GM21529 (cell line): Measurements from ENCODE around the gene PATE1.
"Not testable (repeated sequence)": the region's sequence is repeated elsewhere in the genome, so short reads cannot be mapped to it uniquely, and the experiment has no call there.

Experiments used
- ATAC-seq: cut with Tn5 transposase; IDR thresholded peaks from one replicate; pipeline ENCODE4 v1.9.1; 2021; ENCODE audit not compliant: unreplicated experiment

PATE1 gene, protein sequence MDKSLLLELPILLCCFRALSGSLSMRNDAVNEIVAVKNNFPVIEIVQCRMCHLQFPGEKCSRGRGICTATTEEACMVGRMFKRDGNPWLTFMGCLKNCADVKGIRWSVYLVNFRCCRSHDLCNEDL

DNA sequence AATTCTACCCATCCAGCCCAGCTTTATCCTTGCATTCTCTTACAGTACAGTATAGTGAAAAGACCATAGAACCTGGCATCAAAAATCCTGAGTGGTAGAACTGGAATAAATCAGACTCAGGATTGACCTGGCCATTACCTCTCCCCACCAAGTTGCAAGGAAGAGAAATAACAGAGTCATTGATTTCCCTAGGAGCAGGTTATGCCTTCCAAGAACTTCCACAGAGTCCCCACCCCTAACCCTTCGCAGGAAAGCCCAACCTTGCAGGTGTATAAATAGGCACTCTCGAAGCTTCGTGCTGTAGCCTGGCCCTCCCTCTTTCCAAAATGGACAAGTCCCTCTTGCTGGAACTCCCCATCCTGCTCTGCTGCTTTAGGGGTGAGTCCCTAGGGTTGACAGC is at the start of gene PATE1:
Gene PATE1, plus strand, starts transcription at position 301 of the 400 bp plus-strand sequence. Its CDS starts 26 bp downstream, at position 327.
- ATAC-seq: no peak

DNA sequence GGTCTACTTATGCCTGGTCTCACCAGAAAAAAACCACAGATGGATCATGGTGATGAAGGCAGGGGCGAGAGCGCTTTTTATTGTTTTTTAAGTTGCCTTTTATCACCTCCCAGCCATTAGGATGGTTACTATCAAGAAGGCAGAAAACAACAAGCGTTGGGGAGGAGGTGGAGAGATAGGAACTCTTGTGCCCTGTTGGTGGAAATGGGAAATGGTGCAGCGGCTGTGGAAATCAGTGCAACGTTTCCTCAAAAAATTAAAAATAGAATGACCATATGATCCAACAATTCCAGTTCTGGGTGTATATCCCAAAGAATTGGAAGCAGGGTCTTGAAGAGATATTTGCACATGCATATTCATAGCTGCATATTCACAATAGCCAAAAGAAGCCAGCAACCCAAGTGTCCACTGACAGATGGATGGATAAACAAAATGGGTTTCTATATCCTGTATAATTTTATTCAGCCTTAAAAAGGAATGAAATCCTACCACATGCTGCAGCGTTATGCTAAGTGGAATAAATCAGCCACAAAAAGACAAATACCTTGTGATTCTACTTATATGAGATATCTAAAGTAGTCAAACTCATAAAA is 45.0 kb upstream of the PATE1 start:
- ATAC-seq: no peak

DNA sequence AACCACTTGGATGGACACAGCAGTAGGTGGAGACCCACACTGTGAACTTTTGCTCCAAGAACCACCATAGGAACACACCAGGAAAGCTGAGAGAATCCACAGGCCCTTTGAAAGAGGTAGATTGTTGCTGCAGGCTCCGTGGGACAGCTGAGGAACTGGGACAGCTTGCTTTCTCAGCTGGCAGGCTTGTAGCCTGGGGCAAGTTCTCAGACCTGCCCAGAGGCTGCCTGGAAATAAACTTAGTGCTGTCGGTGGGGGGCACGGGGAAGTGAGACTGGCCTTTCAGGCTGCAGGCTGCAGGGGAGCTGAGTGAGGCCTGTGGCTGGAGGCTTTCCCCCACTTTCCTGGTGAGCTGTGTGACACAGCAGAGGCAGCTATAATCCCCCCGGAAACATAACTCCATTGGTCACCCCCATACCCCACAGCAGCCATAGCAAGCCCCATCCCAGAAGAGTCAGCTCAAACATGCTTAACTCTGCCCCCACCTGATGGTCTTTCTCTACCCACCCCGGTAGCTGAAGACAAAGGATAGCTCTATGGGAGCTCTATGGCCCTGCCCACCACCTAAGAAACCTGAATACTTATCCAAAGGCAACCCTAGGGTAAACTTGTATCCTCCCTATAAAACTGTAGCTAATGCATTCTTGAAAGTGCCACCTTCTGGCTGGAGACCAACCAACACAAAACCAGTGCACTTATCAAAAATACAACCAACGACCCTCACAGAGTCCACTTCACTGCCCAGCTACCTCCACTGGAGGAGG is 44.0 kb upstream of the PATE1 start:
- ATAC-seq: no peak

DNA sequence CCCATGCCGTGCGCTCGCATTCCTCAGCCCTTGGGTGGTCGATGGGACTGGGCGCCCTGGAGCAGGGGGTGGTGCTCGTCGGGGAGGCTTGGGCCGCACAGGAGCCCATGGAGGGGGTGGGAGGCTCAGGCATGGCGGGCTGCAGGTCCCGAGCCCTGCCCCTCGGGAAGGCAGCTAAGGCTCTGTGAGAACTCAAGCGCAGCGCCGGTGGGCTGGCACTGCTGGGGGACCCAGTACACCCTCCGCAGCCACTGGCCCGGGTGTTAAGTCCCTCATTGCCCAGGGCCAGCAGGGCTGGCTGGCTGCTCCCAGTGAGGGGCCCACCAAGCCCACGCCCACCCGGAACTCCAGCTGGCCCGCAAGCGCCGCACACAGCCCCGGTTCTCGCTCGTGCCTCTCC is 41.4 kb upstream of the PATE1 start:
- not testable (repeated sequence) for ATAC-seq

DNA sequence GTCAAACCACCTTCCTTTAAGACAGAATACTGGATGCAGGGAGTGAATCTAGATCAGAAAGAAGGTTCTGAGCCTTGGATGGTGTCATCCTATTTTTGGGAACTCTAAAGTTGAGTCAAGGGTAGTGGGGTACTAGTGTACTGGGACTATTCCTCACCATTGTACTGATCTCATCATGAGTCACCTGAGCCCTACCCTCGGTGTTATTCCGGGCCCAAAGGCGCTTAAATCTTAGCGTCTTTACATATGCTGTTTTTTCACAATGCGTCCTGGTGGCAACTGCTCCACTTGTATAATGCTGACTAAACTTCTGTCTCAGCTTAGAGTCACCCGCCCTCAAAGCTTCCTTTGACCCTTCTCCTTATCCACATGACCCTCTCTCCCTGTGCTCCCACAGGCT is 25.3 kb upstream of the PATE1 start:
- ATAC-seq: no peak

DNA sequence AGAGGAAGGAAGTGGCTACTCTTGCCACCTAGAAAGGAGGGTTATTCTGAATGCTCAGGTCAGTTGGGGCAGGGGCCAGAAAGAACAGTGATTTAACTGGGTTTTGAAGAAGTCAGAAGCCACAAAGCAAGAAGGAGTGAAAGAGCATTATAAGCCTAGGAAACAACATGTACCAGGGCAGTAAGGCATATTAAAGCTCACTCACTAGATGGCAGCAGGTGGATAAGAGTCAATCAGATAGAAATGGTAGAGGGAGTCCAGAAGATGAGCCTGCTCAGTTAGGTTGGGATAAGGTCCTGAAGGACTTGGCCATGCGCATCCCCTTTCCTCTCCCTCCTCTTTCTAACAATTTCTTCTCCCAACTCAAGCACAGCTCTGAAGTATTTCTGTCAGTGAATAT is 22.0 kb upstream of the PATE1 start:
- ATAC-seq: no peak

DNA sequence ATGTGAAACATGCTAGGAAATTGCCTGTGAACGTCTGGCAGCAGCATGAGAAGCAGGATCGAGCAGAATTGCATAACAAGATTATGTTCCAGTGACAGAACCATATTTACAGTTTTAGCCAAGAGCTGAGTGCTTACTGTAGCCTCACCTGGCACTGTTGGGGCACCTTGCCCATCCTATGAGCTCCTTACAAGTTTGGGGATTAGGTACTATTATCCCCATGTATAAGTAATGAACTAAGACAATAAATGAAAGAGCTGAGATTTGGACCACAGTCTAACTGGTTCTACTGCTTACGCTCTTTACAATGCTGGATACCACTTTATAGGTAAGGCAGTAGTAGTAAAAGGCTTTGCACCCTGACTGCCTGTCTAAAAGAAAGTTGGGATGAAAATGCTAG is 17.1 kb upstream of the PATE1 start:
- ATAC-seq: no peak

DNA sequence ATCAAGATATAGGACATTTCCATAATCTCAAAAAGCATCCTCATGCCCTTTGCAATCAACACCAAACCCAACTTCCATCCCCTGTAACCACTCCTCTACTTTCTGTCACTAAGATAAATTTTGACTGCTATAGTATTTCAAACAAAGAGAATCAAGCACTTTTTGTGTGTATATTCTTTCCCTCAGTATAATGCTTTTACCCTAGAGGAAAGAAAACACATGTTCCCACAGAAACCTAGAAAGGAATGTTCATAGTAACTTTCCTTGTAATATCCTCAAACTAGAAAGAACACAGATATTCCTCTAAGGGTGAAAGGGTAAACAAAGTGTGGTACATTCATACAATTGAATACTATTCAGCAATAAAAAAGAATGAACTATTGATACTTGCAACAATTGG is 5.5 kb upstream of the PATE1 start:
- ATAC-seq: no peak

DNA sequence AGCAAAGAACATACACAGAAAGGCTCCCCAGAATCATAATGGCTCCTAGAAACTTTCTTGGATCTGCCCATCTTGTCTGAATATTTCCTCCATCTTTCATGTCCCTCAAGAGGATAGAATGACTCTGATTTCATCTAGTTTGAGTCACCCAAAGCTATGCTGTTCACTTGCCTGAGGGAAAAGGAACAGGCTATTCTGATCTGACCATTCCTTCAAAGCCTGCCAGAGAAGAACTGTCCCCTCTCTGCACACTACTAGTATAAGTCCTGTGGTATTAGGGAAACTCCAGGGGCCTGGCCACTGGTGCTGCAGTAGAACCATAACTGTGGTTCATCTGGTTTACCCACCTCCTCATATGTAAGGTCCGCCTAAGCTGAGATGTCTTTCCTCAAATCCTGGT is 2.4 kb upstream of the PATE1 start:
- ATAC-seq: no peak

DNA sequence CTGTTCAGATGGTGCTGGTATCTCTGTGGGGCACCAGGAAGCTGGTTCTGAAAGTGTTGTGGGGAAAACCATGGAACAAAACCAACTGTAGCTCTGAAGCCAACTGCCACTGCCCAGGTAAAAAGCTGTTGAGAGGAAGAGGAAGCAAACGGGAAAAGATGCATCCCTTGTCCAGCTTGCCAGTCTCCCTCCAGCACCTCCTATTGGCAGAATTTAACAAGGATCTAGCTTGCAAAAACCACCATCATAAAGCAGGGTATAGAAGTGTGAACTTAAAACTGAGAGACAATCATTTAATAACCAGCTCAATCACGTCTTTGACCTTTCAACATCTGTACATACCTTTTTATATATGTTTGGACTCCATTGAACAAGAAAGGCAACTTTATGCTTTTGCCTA is 4.5 kb downstream of the PATE1 start:
- ATAC-seq: no peak

DNA sequence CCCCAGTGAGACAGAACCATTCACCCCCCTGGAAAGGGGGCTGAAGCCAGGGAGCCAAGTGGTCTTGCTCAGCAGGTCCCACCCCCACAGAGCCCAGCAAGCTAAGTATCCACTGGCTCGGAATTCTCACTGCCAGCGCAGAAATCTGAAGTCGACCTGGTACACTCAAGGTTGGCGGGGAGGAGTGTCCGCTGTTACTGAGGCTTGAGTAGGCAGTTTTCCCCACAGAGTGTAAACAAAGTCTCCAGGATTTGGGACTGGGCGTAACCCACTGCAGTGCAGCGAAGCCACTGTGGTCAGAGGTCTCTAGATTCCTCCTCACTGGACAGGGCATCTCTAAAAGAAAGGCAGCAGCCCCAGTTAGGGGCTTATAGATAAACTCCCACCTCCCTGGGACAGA is 10.0 kb downstream of the PATE1 start:
- no peak for ATAC-seq

DNA sequence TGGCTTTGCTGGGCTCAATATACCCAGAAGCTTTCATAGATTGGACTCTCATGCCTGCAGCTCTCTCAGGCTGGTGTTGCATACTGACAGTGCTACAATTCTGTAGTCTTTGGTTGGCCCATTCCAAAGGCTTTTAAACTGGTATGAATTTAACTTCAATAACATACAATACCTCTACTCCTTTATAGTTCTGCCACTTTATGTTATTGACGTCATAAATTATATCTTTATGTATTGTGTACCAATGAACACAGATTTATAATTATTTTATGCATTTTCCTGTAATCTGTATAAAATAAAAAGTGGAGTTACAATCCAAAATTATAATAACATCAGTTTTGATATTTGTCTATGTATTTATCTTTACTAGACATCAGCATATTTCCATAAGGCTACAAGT is 16.4 kb downstream of the PATE1 start:
- ATAC-seq: no peak

DNA sequence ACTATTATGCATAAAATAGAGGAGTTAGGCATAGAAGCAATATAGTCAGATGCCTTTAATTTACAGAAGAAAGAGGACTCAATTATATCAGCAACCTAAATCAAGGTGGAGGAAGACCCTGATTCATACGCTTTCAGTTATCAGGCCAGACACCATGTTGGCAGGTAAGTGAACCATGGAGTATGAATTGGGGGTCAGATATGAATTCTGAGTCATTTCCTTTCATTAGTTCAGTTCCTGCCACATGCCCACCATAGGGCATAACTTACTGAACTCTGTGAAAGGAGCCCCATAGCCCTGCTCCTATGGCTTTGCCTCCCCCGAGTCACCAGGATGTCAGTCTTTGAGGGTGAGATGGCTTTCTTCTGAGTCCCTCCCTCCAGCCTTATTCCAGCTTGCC is 17.4 kb downstream of the PATE1 start:
- ATAC-seq: no peak

DNA sequence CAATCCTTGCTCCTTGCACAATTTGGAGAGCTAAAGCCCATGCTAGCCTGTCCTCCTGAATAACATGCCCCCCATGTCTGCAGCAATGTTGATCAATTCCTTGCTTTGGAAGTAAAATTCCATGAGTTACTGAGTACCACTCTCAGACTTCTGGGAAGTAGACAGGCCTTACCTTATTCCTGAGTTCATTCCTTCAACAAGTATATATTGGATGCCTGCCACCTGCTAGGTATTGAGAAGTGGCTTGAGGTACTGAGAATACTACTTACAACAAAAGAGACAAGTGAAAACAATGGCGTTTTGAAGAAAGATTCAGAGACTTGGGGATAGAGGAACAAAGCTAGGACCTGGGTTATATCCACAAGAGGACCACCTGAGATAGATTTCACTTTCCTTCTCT is 20.2 kb downstream of the PATE1 start:
- ATAC-seq: no peak

DNA sequence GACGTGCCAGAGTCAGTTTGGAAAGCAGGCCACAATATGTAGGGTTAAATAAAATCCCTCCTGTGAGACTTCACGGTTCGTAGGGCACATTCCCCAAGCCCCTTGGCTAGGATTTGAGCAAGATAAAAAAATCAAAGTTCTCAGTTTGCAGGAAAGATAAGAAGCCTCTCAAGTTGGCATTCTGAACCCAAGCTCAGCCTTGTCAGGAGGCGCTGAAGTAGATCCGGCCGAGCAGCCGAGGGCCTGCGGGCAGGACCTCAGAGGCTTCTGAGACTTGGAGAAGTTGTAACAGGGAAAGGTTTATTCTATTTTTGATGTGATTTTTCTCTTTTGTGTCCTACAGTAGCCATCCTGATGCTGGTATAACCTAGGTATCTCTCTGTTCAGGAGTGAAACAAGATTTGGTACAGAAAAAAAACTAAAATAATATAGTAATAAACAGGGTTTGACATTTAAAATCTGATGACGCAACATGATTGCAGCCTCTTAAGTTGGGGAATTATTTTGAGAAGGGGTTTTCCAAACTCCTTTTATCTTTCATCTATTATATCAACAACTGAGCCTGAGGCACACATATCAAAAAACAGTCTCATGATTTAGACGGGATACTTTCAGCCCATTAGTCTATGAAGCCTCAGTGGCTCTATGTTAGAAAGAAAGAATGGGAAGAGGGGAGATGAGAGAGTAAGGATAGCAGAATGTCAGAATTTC is 22.4 kb downstream of the PATE1 start:
- ATAC-seq: no peak

DNA sequence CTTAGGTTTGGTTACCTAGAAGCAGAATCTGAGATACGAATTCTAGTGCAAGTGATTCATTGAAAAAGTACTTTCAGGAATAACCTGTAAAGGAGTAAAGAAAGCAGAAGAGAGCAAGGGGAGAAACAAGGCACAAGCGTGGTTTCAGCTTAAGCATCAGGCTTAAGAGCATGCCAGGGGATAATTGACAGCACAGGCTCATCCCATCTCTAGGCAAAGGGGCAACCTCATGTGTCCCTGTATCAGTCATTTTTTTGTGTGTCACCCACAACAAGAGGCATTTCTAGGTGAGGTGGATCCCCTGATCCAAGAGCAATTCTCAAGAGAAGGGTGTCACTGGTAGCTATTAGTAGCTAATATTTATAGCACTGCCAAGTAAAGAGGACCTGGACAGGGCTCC is 24.5 kb downstream of the PATE1 start:
- ATAC-seq: no peak

DNA sequence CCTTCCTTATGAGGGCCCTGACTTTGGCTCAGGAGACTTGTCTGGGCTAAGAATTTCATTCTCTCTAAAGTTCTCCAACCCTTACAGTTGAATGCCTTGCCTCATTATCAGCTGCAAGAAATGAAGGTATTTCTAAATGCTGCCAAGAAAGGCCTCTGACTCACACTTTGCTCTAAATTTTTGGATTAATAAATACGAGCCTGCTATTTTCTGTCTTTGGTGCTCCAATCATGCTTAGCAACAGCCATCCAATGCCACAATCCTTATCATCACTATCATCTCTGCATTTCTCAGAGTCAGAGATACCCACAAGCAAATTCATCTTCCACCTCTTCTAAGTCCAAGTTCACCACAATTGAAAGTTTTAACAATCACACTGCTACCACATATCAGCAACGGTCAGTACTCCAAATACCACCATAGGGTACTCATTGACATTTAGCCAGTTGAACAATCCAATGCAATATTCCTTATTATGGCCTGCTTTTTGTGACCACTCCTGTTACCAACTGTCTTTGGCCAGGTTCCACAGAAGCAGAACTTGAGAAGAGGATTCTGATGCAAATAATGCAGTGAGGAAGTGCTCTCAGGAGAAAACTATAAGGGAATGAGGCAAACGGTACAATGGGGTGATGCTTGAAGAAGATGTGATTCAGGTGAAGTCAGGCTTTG is 26.9 kb downstream of the PATE1 start:
- no peak for ATAC-seq

DNA sequence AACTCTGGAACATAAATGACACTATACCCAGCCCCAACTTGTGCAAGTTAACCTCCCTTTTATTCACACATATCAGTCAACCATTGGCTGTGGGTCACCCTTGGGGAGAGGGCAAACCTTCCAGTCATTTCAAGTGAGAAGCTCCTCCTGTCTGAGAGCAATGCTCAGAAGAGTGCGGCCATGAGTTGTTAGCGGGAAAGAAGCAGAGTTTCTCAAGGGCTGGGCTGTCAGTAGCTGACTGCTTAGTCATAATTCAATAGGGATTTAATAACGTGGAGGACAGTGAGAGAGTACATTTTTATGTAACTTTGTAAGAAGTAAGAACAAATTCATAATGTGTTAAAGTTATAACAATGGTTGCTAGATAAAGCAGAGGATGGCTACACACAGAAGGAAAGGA is 27.4 kb downstream of the PATE1 start:
- ATAC-seq: no peak

DNA sequence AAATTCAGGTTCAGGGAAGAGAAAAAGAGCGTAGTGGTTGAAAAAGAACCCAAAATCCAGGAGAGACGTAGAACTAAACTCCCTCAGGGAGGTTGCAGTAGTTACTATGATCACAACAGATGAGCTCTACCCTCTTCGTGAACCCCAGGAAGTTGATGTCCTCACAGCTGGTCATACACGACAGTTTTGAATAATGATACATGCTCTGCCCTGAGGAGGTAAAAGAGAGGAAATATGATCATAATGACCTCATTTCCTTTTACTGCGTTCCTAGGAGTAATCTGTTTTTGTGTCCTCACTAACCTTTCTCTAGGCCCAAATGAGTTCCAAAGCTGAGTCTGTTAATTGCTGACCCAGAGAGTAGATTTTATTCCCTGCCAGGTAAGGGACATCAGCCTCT is 31.2 kb downstream of the PATE1 start:
- ATAC-seq: no peak

DNA sequence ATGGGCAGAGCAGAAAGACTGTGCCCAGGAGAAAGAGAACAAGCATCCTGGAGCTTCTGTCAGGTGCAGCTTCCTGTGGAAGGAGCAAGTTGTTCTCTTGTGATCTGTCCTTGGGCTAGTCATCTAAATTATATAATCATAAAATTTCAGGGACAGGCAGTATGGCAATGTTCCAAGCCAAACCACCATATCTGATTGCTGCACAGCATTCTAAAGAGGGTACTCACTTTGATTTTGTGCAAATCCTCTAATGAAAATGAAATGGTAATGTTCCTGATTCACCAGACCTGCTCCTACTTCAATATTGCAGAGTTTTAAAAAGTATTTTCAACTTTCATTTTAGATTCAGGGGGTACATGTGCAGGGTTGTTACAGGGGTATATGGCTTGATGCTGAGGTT is 32.6 kb downstream of the PATE1 start, which contains the start of gene PATE2:
Gene PATE2, minus strand, starts transcription at position 101 of the 400 bp plus-strand sequence. Its CDS starts 55 bp downstream, at position 46.
- no peak for ATAC-seq

DNA sequence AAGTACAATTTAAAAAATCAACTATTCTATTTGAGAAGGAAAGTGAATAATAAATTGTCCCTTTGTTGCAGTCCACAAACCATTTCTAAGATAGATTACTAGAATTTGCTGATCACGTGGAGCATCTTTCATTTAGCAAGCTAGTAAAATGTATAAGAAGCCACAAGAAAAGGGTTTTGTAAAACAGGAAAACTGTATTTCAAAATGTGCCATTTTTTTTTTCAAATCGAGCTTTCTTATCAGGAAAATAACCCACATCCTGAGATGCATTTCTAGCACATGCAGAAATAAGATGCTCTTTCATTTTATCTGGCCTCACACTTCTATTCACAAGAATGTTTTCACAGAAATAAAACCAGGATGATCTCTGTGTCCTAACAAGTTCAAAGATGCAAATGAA is 38.6 kb downstream of the PATE1 start:
- no peak for ATAC-seq
